Muscle layer of duodenum (tissue), 2 donors: Measurements from ENCODE around the gene SLC38A1.

ENCODE experiments used
- H3K27ac ChIP-seq: one replicate; pipeline ENCODE4 v1.7.0; 2013; ENCODE audit warnings: mild to moderate bottlenecking, low read length
- H3K27me3 ChIP-seq: one replicate; pipeline ENCODE4 v1.7.0; 2013; ENCODE audit warnings: low read depth, mild to moderate bottlenecking, control low read depth, low read length
- H3K36me3 ChIP-seq, 2 donors: one replicate each; pipeline ENCODE4 v1.7.0; 2013; ENCODE audit warnings: low read length in 2 of 2, control low read depth in 1 of 2, mild to moderate bottlenecking in 1 of 2; ENCODE audit not compliant: insufficient read depth in 2 of 2, control insufficient read depth in 1 of 2
- H3K4me1 ChIP-seq, 2 donors: one replicate each; pipeline ENCODE4 v1.7.0; 2013; ENCODE audit warnings: low read length in 2 of 2, mild to moderate bottlenecking in 2 of 2, control low read depth in 1 of 2, moderate library complexity in 1 of 2; ENCODE audit not compliant: insufficient read depth in 2 of 2, control insufficient read depth in 1 of 2
- H3K4me3 ChIP-seq, 2 donors: one replicate each; pipeline ENCODE4 v1.7.0; 2013; ENCODE audit warnings: low read length in 2 of 2, low read depth in 1 of 2, mild to moderate bottlenecking in 1 of 2
- H3K9me3 ChIP-seq, 2 donors: one replicate each; pipeline ENCODE4 v1.7.0; 2013; ENCODE audit warnings: low read length in 2 of 2, control low read depth in 1 of 2, mild to moderate bottlenecking in 1 of 2; ENCODE audit not compliant: control insufficient read depth in 1 of 2
- donor health status: healthy.

Gene SLC38A1

DNA sequence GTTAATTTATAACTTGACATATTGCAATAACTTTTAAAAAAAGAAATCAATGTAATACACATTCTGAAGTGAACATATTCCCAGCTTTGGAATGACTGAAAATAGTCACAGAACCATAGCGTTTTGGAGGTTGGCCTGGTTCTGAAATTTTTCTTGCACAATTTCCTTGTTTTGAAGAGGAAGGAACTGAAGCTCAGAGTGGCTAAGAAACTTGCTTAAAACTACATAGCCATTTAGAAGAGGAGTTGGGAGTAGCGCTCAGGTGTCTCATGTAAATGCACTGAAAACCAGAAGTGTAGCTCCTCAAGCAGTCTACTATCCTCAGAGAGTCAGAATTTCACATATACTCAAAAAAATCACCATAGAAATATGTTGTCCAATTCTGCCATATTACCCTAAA, 41.2 kb downstream of the SLC38A1 start:
- H3K27me3 ChIP-seq, result no peaks in the 10 kb centered on the region
- no peaks in the 10 kb centered on the region for H3K36me3 ChIP-seq
- H3K9me3 ChIP-seq, result no peaks in the 10 kb centered on the region
- H3K27ac ChIP-seq, result no peak overlapping the region
- H3K4me1 ChIP-seq, result peaks cover 0 to 22% of the 10 kb centered on the region in 2 donors
- no peak overlapping the region for H3K4me3 ChIP-seq

DNA sequence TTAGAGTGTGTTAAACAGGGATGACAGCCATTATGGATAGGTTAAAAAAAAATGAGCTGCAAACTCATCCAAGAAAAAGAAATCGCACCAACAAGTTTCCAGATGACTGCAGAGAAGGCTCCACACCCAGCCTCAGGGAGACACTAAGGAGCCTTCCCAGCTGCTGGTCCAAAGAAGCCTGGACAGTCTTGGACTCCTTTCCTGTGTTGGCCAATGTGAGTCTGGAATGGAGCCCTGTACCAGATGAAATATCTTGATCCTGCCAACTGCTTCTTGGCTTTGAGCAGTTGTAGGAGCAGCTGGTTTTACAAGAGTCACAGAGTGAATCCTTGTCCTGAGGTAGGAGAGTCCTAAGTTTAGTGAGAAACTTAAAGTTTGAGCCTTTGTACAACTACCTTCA, 44.5 kb downstream of the SLC38A1 start:
- H3K27ac ChIP-seq, result no peak overlapping the region
- no peak overlapping the region for H3K4me3 ChIP-seq
- peaks cover 0 to 44% of the 10 kb centered on the region in 2 donors for H3K4me1 ChIP-seq

GRCh38 chr12:46223047-46223446, 45.8 kb downstream of the SLC38A1 start:
- H3K4me1 ChIP-seq, result peaks cover 0 to 38% of the 10 kb centered on the region in 2 donors
- H3K27ac ChIP-seq, result no peak overlapping the region
- H3K27me3 ChIP-seq, result no peaks in the 10 kb centered on the region
- no peak overlapping the region for H3K4me3 ChIP-seq
- no peaks in the 10 kb centered on the region for H3K9me3 ChIP-seq
- no peaks in the 10 kb centered on the region for H3K36me3 ChIP-seq

More for the DNA sequence above, 44.5 kb downstream of the SLC38A1 start:
- H3K9me3 ChIP-seq, result no peaks in the 10 kb centered on the region
- no peaks in the 10 kb centered on the region for H3K27me3 ChIP-seq
- no peaks in the 10 kb centered on the region for H3K36me3 ChIP-seq

DNA sequence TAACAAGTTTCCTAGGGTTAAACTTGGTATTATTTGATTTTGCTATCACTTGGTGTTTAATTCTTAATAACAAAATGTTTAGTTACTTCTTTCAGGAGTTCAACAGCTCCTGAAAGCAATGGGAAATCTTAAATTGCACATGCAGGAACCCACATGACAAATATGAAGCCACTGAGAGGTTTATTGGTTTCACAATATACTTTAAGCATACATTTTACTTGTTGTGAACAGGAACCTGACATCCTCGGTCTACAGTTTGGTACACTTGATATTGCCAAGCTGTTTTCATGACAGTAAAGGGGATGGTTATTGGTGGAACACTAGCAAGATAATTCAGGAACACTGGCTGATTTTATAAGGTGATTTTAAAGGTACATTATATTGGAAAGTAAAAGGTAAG, 46.2 kb downstream of the SLC38A1 start:
- no peak overlapping the region for H3K4me3 ChIP-seq
- peaks cover 0 to 40% of the 10 kb centered on the region in 2 donors for H3K4me1 ChIP-seq
- H3K27me3 ChIP-seq, result no peaks in the 10 kb centered on the region
- no peaks in the 10 kb centered on the region for H3K36me3 ChIP-seq
- H3K27ac ChIP-seq, result no peak overlapping the region
- no peaks in the 10 kb centered on the region for H3K9me3 ChIP-seq

GRCh38 chr12:46221255-46222128, 47.4 kb downstream of the SLC38A1 start:
- Histone ChIP-seq H3K4me3 (no peak overlapping the region), H3K27ac (peak overlapping the region; percentile 39), H3K36me3 (no peaks in the 10 kb centered on the region), H3K4me1 (peaks cover 0 to 43% of the 10 kb centered on the region in 2 donors), H3K27me3 (no peaks in the 10 kb centered on the region), H3K9me3 (no peaks in the 10 kb centered on the region)

- H3K36me3 ChIP-seq, result no peaks in the 10 kb centered on the region
- no peaks in the 10 kb centered on the region for H3K27me3 ChIP-seq
- H3K4me3 ChIP-seq, result no peak overlapping the region
- no peaks in the 10 kb centered on the region for H3K9me3 ChIP-seq
- H3K4me1 ChIP-seq, result peaks cover 0 to 53% of the 10 kb centered on the region in 2 donors
- peak overlapping the region; percentile 61 for H3K27ac ChIP-seq
Measured at GRCh38 chr12:46219877-46220655, 48.8 kb downstream of the SLC38A1 start.

GRCh38 chr12:46219132-46219876, 49.5 kb downstream of the SLC38A1 start:
- Histone ChIP-seq H3K27me3 (no peaks in the 10 kb centered on the region), H3K36me3 (no peaks in the 10 kb centered on the region), H3K4me3 (no peak overlapping the region), H3K9me3 (no peaks in the 10 kb centered on the region), H3K4me1 (peaks cover 0 to 52% of the 10 kb centered on the region in 2 donors), H3K27ac (peak overlapping the region; percentile 61)

- no peak overlapping the region for H3K4me3 ChIP-seq
Measured at GRCh38 chr12:46218322-46219095, 50.3 kb downstream of the SLC38A1 start.

DNA sequence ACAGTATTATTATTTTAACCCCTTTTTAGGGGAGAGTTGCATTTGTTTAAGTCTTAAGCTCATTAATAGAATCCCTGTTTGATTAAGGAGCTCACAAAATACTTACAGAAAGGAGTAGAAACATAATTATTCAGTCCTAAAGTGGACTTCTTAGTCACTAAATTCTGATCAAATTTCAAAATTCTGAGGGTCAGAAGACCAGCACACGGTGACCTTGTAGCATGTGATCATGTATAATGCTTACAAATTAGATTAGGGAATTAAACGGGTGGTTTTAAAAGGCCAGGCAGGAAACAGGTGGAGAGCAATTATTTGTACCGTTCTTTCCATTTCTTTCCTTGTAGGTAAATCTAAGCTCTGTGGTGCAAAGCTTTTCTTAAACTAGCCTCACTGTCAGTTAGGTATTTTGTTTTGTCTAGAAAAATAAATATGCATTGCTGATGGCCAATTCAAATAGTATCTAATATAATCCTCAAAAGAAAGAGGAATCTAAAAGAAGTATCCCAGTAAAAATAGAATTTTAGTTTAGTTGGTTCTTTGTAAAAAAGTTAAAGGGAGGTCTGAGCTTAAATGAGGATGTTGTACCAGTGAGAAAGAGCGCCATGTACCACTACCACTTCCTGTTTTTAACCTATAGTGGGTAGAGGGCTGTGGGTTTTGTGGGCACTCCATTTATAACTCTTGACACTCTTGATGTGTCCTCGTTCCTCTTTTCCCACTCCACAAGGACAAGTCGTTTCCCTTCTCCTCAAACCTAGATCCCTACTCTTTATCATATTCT, 51.1 kb downstream of the SLC38A1 start:
- H3K36me3 ChIP-seq, result no peaks in the 10 kb centered on the region
- no peak overlapping the region for H3K27ac ChIP-seq
- H3K9me3 ChIP-seq, result no peaks in the 10 kb centered on the region
- H3K4me3 ChIP-seq, result no peak overlapping the region
- H3K27me3 ChIP-seq, result no peaks in the 10 kb centered on the region
- H3K4me1 ChIP-seq, result peaks cover 0 to 45% of the 10 kb centered on the region in 2 donors

More at GRCh38 chr12:46218322-46219095, 50.3 kb downstream of the SLC38A1 start:
- Histone ChIP-seq H3K27ac (no peak overlapping the region), H3K27me3 (no peaks in the 10 kb centered on the region), H3K4me1 (peaks cover 0 to 45% of the 10 kb centered on the region in 2 donors), H3K36me3 (no peaks in the 10 kb centered on the region), H3K9me3 (no peaks in the 10 kb centered on the region)
